Mucosa of rectum (tissue), 2 donors: ENCODE data around the gene CCDC127.

ENCODE experiments used
- H3K27ac ChIP-seq, 2 donors: one replicate each; pipeline ENCODE4 v1.7.0; 2013; ENCODE audit warnings: inconsistent platforms in 2 of 2, low read depth in 2 of 2, low read length in 2 of 2
- H3K27me3 ChIP-seq, 2 donors: one replicate each; pipeline ENCODE4 v1.7.0; 2013; ENCODE audit warnings: low read length in 2 of 2; ENCODE audit not compliant: control insufficient read depth in 2 of 2, insufficient read depth in 2 of 2
- H3K36me3 ChIP-seq, 2 donors: one replicate each; pipeline ENCODE4 v1.7.0; 2013; ENCODE audit warnings: low read length in 2 of 2; ENCODE audit not compliant: control insufficient read depth in 2 of 2, insufficient read depth in 2 of 2
- H3K4me1 ChIP-seq, 2 donors: one replicate each; pipeline ENCODE4 v1.7.0; 2013; ENCODE audit warnings: low read length in 2 of 2, mild to moderate bottlenecking in 1 of 2; ENCODE audit not compliant: control insufficient read depth in 2 of 2, insufficient read depth in 2 of 2
- H3K4me3 ChIP-seq, 2 donors: one replicate each; pipeline ENCODE4 v1.7.0; 2013; ENCODE audit warnings: low read length in 2 of 2
- H3K9ac ChIP-seq, 2 donors: one replicate each; pipeline ENCODE4 v1.7.0; 2013; ENCODE audit warnings: low read length in 2 of 2, low read depth in 1 of 2, mild to moderate bottlenecking in 1 of 2
- H3K9me3 ChIP-seq, 2 donors: one replicate each; pipeline ENCODE4 v1.7.0; 2013; ENCODE audit warnings: low read length in 2 of 2; ENCODE audit not compliant: control insufficient read depth in 2 of 2
- donor health status: healthy.
- donor health status: Normal muscosa, but diverticular disease.

The CCDC127 gene

GRCh38 chr5:174291-174600 lies 43.7 kb downstream of the CCDC127 start:
- Histone ChIP-seq H3K9ac (no peak overlapping the region), H3K4me1 (no peaks in the 10 kb centered on the region), H3K27me3 (peaks cover 0 to 7% of the 10 kb centered on the region in 2 donors), H3K27ac (no peak overlapping the region), H3K9me3 (no peaks in the 10 kb centered on the region), H3K36me3 (no peaks in the 10 kb centered on the region), H3K4me3 (no peak overlapping the region)

- H3K4me3 ChIP-seq = no peak overlapping the region
Measured at GRCh38 chr5:173392-174290, 44.3 kb downstream of the CCDC127 start.

GRCh38 chr5:172841-173251 lies 45.1 kb downstream of the CCDC127 start:
- Histone ChIP-seq H3K9me3 (no peaks in the 10 kb centered on the region), H3K27me3 (peaks cover 0 to 7% of the 10 kb centered on the region in 2 donors)

More at GRCh38 chr5:173392-174290, 44.3 kb downstream of the CCDC127 start:
- Histone ChIP-seq H3K27ac (no peak overlapping the region), H3K36me3 (no peaks in the 10 kb centered on the region), H3K27me3 (peaks cover 0 to 7% of the 10 kb centered on the region in 2 donors), H3K4me1 (no peaks in the 10 kb centered on the region), H3K9ac (no peak overlapping the region), H3K9me3 (no peaks in the 10 kb centered on the region)

GRCh38 chr5:172421-172820 lies 45.5 kb downstream of the CCDC127 start:
- H3K4me3 ChIP-seq = no peak overlapping the region
- H3K36me3 ChIP-seq = no peaks in the 10 kb centered on the region
- no peak overlapping the region for H3K9ac ChIP-seq
- peaks cover 0 to 7% of the 10 kb centered on the region in 2 donors for H3K27me3 ChIP-seq
- no peaks in the 10 kb centered on the region for H3K9me3 ChIP-seq
- no peak overlapping the region for H3K27ac ChIP-seq
- no peaks in the 10 kb centered on the region for H3K4me1 ChIP-seq

More at GRCh38 chr5:172841-173251, 45.1 kb downstream of the CCDC127 start:
- Histone ChIP-seq H3K9ac (no peak overlapping the region), H3K4me3 (no peak overlapping the region), H3K36me3 (no peaks in the 10 kb centered on the region), H3K27ac (no peak overlapping the region), H3K4me1 (no peaks in the 10 kb centered on the region)

GRCh38 chr5:171801-172331 lies 46.1 kb downstream of the CCDC127 start:
- Histone ChIP-seq H3K27ac (no peak overlapping the region), H3K9me3 (no peaks in the 10 kb centered on the region), H3K4me3 (no peak overlapping the region), H3K9ac (no peak overlapping the region), H3K27me3 (peaks cover 0 to 7% of the 10 kb centered on the region in 2 donors), H3K36me3 (no peaks in the 10 kb centered on the region), H3K4me1 (no peaks in the 10 kb centered on the region)

GRCh38 chr5:170971-171800 lies 46.8 kb downstream of the CCDC127 start:
- Histone ChIP-seq H3K4me1 (no peaks in the 10 kb centered on the region), H3K27me3 (peaks cover 0 to 7% of the 10 kb centered on the region in 2 donors), H3K9ac (no peak overlapping the region), H3K36me3 (no peaks in the 10 kb centered on the region), H3K9me3 (no peaks in the 10 kb centered on the region), H3K27ac (no peak overlapping the region), H3K4me3 (no peak overlapping the region)

GRCh38 chr5:169728-170094 lies 48.2 kb downstream of the CCDC127 start:
- Histone ChIP-seq H3K9ac (no peak overlapping the region), H3K4me1 (no peaks in the 10 kb centered on the region), H3K27me3 (peaks cover 0 to 7% of the 10 kb centered on the region in 2 donors), H3K4me3 (no peak overlapping the region), H3K36me3 (no peaks in the 10 kb centered on the region), H3K27ac (no peak overlapping the region), H3K9me3 (no peaks in the 10 kb centered on the region)

- Histone ChIP-seq H3K27me3 (peaks cover 0 to 7% of the 10 kb centered on the region in 2 donors), H3K9me3 (no peaks in the 10 kb centered on the region), H3K4me1 (no peaks in the 10 kb centered on the region), H3K36me3 (no peaks in the 10 kb centered on the region), H3K9ac (no peak overlapping the region), H3K27ac (no peak overlapping the region), H3K4me3 (no peak overlapping the region)
Measured at GRCh38 chr5:169071-169727, 48.8 kb downstream of the CCDC127 start.

GRCh38 chr5:167982-168660 lies 49.8 kb downstream of the CCDC127 start:
- Histone ChIP-seq H3K36me3 (no peaks in the 10 kb centered on the region), H3K9ac (no peak overlapping the region), H3K27me3 (no peaks in the 10 kb centered on the region), H3K9me3 (no peaks in the 10 kb centered on the region), H3K4me3 (no peak overlapping the region), H3K27ac (no peak overlapping the region), H3K4me1 (no peaks in the 10 kb centered on the region)
